GM12864 (cell line): ENCODE results near the gene COA4.
"Not testable (repeated sequence)": the region's sequence is repeated elsewhere in the genome, so short reads cannot be mapped to it uniquely, and the experiment has no call there.

Source experiments
- DNase-seq: peaks from one replicate; pipeline ENCODE4 v3.0.0-alpha.2; 2011; ENCODE audit warnings: low read depth
- H3K4me3 ChIP-seq: 2 replicates; pipeline ENCODE4 v1.5.1; 2011; ENCODE audit warnings: mild to moderate bottlenecking, low read depth, low read length, control low read depth
- CTCF ChIP-seq: IDR thresholded peaks from 2 replicates; pipeline ENCODE4 v1.5.1; 2011; ENCODE audit warnings: low read depth, mild to moderate bottlenecking, moderate library complexity, low read length, control low read depth, inconsistent platforms; ENCODE audit errors: missing control alignments

Gene COA4

GRCh38 chr11:73883856-73884255 is 7.2 kb upstream of the COA4 start:
- no peak for TF ChIP-seq CTCF
- no peak overlapping the region for H3K4me3 ChIP-seq
- DNase-seq: no peak

- H3K4me3 ChIP-seq, DNase-seq: not testable (repeated sequence)
Observed at GRCh38 chr11:73880449-73880848, 3.8 kb upstream of the COA4 start.

- DNase-seq: no peak
- no peak for TF ChIP-seq CTCF
- H3K4me3 ChIP-seq: no peak overlapping the region
Observed at GRCh38 chr11:73878771-73879170, 2.1 kb upstream of the COA4 start.

- no peak for TF ChIP-seq CTCF
- H3K4me3 ChIP-seq: peak overlapping the region; percentile 97
- no peak for DNase-seq
Observed at GRCh38 chr11:73875840-73876239, 806 bp downstream of the COA4 start.

- TF ChIP-seq CTCF: no peak
- no peak for DNase-seq
- peak overlapping the region; percentile 97 for H3K4me3 ChIP-seq
Observed at GRCh38 chr11:73875380-73875779, 1.3 kb downstream of the COA4 start.

- no peak for TF ChIP-seq CTCF
- no peak overlapping the region for H3K4me3 ChIP-seq
- no peak for DNase-seq
Observed at GRCh38 chr11:73872749-73873357, 3.8 kb downstream of the COA4 start.

- H3K4me3 ChIP-seq: no peak overlapping the region
- no peak for DNase-seq
- TF ChIP-seq CTCF: no peak
Observed at GRCh38 chr11:73870261-73870660, 6.4 kb downstream of the COA4 start.
